Measurements from ENCODE around the gene ANKRD60. TPM values are rescaled to one million over a fixed set of nuclear protein-coding genes. Genes with fewer than 3 reads are reported as not detected.
A peak's percentile ranks its signal among the peaks of the same experiment; 100 is the strongest.

The ANKRD60 gene
- total and polyA plus RNA-seq, 4 donors, result not detected

- Histone ChIP-seq H3K4me1 (ENCODE audit: control insufficient read depth in 1 of 2, insufficient read depth in 2 of 2, low read length in 2 of 2) (no peaks in the 10 kb centered on the region), H3K4me3 (ENCODE audit: low read length in 2 of 2) (no peak overlapping the region), H3K27ac (ENCODE audit: low read depth in 1 of 2, low read length in 2 of 2) (no peak overlapping the region), H3K27me3 (ENCODE audit: control insufficient read depth in 1 of 2, insufficient read depth in 2 of 2, low read length in 1 of 2) (no peaks in the 10 kb centered on the region), H3K36me3 (ENCODE audit: control insufficient read depth in 1 of 2, insufficient read depth in 2 of 2, low read length in 1 of 2) (no peaks in the 10 kb centered on the region), H3K9me3 (ENCODE audit: control insufficient read depth, low read length) (peaks cover 2% of the 10 kb centered on the region)
- WGBS, 2 donors, result 72 to 75% methylated on average over 15 of the region's 15 CpGs
- no peak for ATAC-seq (ENCODE audit: low FRiP score)
- no peak for DNase-seq
- intact Hi-C loops (cut with DNase I), result no loop called here
Observed at GRCh38 chr20:58222446-58222845, 6.0 kb downstream of the ANKRD60 start.

- Histone ChIP-seq H3K4me3 (ENCODE audit: low read length in 2 of 2) (no peak overlapping the region), H3K9me3 (ENCODE audit: control insufficient read depth, low read length) (peaks cover 2% of the 10 kb centered on the region), H3K27ac (ENCODE audit: low read depth in 1 of 2, low read length in 2 of 2) (no peak overlapping the region), H3K36me3 (ENCODE audit: control insufficient read depth in 1 of 2, insufficient read depth in 2 of 2, low read length in 1 of 2) (no peaks in the 10 kb centered on the region), H3K4me1 (ENCODE audit: control insufficient read depth in 1 of 2, insufficient read depth in 2 of 2, low read length in 2 of 2) (no peaks in the 10 kb centered on the region), H3K27me3 (ENCODE audit: control insufficient read depth in 1 of 2, insufficient read depth in 2 of 2, low read length in 1 of 2) (no peaks in the 10 kb centered on the region)
- intact Hi-C loops (cut with DNase I), result no loop called here
- 86 to 89% methylated on average over 4 of the region's 4 CpGs for WGBS, 2 donors
- ATAC-seq (ENCODE audit: low FRiP score) (no peak), DNase-seq (no peak)
Observed at GRCh38 chr20:58219342-58219700, 9.1 kb downstream of the ANKRD60 start.

GRCh38 chr20:58218665-58219341 is 9.7 kb downstream of the ANKRD60 start:
- H3K9me3 ChIP-seq (ENCODE audit: control insufficient read depth, low read length), result peaks cover 2% of the 10 kb centered on the region
- H3K36me3 ChIP-seq (ENCODE audit: control insufficient read depth in 1 of 2, insufficient read depth in 2 of 2, low read length in 1 of 2), result no peaks in the 10 kb centered on the region
- intact Hi-C loops (cut with DNase I), result no loop called here
- peak in 1 of 2 donors; percentile 65 for DNase-seq
- no peak overlapping the region for H3K27ac ChIP-seq (ENCODE audit: low read depth in 1 of 2, low read length in 2 of 2)
- no peak overlapping the region for H3K4me3 ChIP-seq (ENCODE audit: low read length in 2 of 2)
- ATAC-seq (ENCODE audit: low FRiP score), result no peak
- no peaks in the 10 kb centered on the region for H3K27me3 ChIP-seq (ENCODE audit: control insufficient read depth in 1 of 2, insufficient read depth in 2 of 2, low read length in 1 of 2)
- WGBS, 2 donors, result 49 to 54% methylated on average over 6 of the region's 6 CpGs
- no peaks in the 10 kb centered on the region for H3K4me1 ChIP-seq (ENCODE audit: control insufficient read depth in 1 of 2, insufficient read depth in 2 of 2, low read length in 2 of 2)

GRCh38 chr20:58216334-58216733 is 12.1 kb downstream of the ANKRD60 start:
- H3K4me1 ChIP-seq (ENCODE audit: control insufficient read depth in 1 of 2, insufficient read depth in 2 of 2, low read length in 2 of 2), result no peaks in the 10 kb centered on the region
- no peaks in the 10 kb centered on the region for H3K36me3 ChIP-seq (ENCODE audit: control insufficient read depth in 1 of 2, insufficient read depth in 2 of 2, low read length in 1 of 2)
- H3K9me3 ChIP-seq (ENCODE audit: control insufficient read depth, low read length), result peaks cover 2% of the 10 kb centered on the region
- ATAC-seq (ENCODE audit: low FRiP score), result no peak
- no peaks in the 10 kb centered on the region for H3K27me3 ChIP-seq (ENCODE audit: control insufficient read depth in 1 of 2, insufficient read depth in 2 of 2, low read length in 1 of 2)
- intact Hi-C loops (cut with DNase I), result no loop called here
- no peak for DNase-seq
- no peak overlapping the region for H3K4me3 ChIP-seq (ENCODE audit: low read length in 2 of 2)
- 2 to 4% methylated on average over 4 of the region's 4 CpGs for WGBS, 2 donors
- no peak overlapping the region for H3K27ac ChIP-seq (ENCODE audit: low read depth in 1 of 2, low read length in 2 of 2)

GRCh38 chr20:58215116-58215515 is 13.3 kb downstream of the ANKRD60 start:
- Histone ChIP-seq H3K9me3 (ENCODE audit: control insufficient read depth, low read length) (peaks cover 2% of the 10 kb centered on the region), H3K27me3 (ENCODE audit: control insufficient read depth in 1 of 2, insufficient read depth in 2 of 2, low read length in 1 of 2) (no peaks in the 10 kb centered on the region), H3K36me3 (ENCODE audit: control insufficient read depth in 1 of 2, insufficient read depth in 2 of 2, low read length in 1 of 2) (no peaks in the 10 kb centered on the region), H3K27ac (ENCODE audit: low read depth in 1 of 2, low read length in 2 of 2) (no peak overlapping the region), H3K4me1 (ENCODE audit: control insufficient read depth in 1 of 2, insufficient read depth in 2 of 2, low read length in 2 of 2) (no peaks in the 10 kb centered on the region), H3K4me3 (ENCODE audit: low read length in 2 of 2) (no peak overlapping the region)
- intact Hi-C loops (cut with DNase I), result no loop called here
- 95% methylated on average over 6 of the region's 6 CpGs for WGBS, 2 donors
- ATAC-seq (ENCODE audit: low FRiP score) (no peak), DNase-seq (peak in 1 of 2 donors; percentile 40)

- intact Hi-C loops (cut with DNase I), result no loop called here
- WGBS, 2 donors, result 90 to 91% methylated on average over 8 of the region's 8 CpGs
- H3K36me3 ChIP-seq (ENCODE audit: control insufficient read depth in 1 of 2, insufficient read depth in 2 of 2, low read length in 1 of 2), result no peaks in the 10 kb centered on the region
Observed at GRCh38 chr20:58214310-58214709, 14.1 kb downstream of the ANKRD60 start.

GRCh38 chr20:58213716-58214115 is 14.7 kb downstream of the ANKRD60 start:
- Histone ChIP-seq H3K4me3 (ENCODE audit: low read length in 2 of 2) (no peak overlapping the region), H3K27me3 (ENCODE audit: control insufficient read depth in 1 of 2, insufficient read depth in 2 of 2, low read length in 1 of 2) (no peaks in the 10 kb centered on the region), H3K36me3 (ENCODE audit: control insufficient read depth in 1 of 2, insufficient read depth in 2 of 2, low read length in 1 of 2) (no peaks in the 10 kb centered on the region), H3K4me1 (ENCODE audit: control insufficient read depth in 1 of 2, insufficient read depth in 2 of 2, low read length in 2 of 2) (no peaks in the 10 kb centered on the region), H3K27ac (ENCODE audit: low read depth in 1 of 2, low read length in 2 of 2) (no peak overlapping the region), H3K9me3 (ENCODE audit: control insufficient read depth, low read length) (no peaks in the 10 kb centered on the region)
- DNase-seq (peak in 1 of 2 donors; percentile 51), ATAC-seq (ENCODE audit: low FRiP score) (no peak)
- 85 to 87% methylated on average over 5 of the region's 5 CpGs for WGBS, 2 donors
- intact Hi-C loops (cut with DNase I), result no loop called here

More at GRCh38 chr20:58214310-58214709, 14.1 kb downstream of the ANKRD60 start:
- no peaks in the 10 kb centered on the region for H3K4me1 ChIP-seq (ENCODE audit: control insufficient read depth in 1 of 2, insufficient read depth in 2 of 2, low read length in 2 of 2)
- ATAC-seq (ENCODE audit: low FRiP score) (no peak), DNase-seq (peak in 1 of 2 donors; percentile 45)
- H3K27me3 ChIP-seq (ENCODE audit: control insufficient read depth in 1 of 2, insufficient read depth in 2 of 2, low read length in 1 of 2), result no peaks in the 10 kb centered on the region
- no peak overlapping the region for H3K4me3 ChIP-seq (ENCODE audit: low read length in 2 of 2)
- peaks cover 2% of the 10 kb centered on the region for H3K9me3 ChIP-seq (ENCODE audit: control insufficient read depth, low read length)
- no peak overlapping the region for H3K27ac ChIP-seq (ENCODE audit: low read depth in 1 of 2, low read length in 2 of 2)

- intact Hi-C loops (cut with DNase I), result no loop called here
- 26 to 36% methylated on average over 8 of the region's 8 CpGs for WGBS, 2 donors
Observed at GRCh38 chr20:58213121-58213520, 15.3 kb downstream of the ANKRD60 start.

GRCh38 chr20:58212636-58213035 is 15.8 kb downstream of the ANKRD60 start:
- no peak overlapping the region for H3K4me3 ChIP-seq (ENCODE audit: low read length in 2 of 2)
- ATAC-seq (ENCODE audit: low FRiP score) (no peak), DNase-seq (peak in 1 of 2 donors; percentile 24)
- H3K27me3 ChIP-seq (ENCODE audit: control insufficient read depth in 1 of 2, insufficient read depth in 2 of 2, low read length in 1 of 2), result no peaks in the 10 kb centered on the region
- no peaks in the 10 kb centered on the region for H3K4me1 ChIP-seq (ENCODE audit: control insufficient read depth in 1 of 2, insufficient read depth in 2 of 2, low read length in 2 of 2)
- no peaks in the 10 kb centered on the region for H3K9me3 ChIP-seq (ENCODE audit: control insufficient read depth, low read length)
- 74 to 76% methylated on average over 17 of the region's 17 CpGs for WGBS, 2 donors
- no peak overlapping the region for H3K27ac ChIP-seq (ENCODE audit: low read depth in 1 of 2, low read length in 2 of 2)
- H3K36me3 ChIP-seq (ENCODE audit: control insufficient read depth in 1 of 2, insufficient read depth in 2 of 2, low read length in 1 of 2), result no peaks in the 10 kb centered on the region
- intact Hi-C loops (cut with DNase I), result no loop called here

More at GRCh38 chr20:58213121-58213520, 15.3 kb downstream of the ANKRD60 start:
- Histone ChIP-seq H3K27me3 (ENCODE audit: control insufficient read depth in 1 of 2, insufficient read depth in 2 of 2, low read length in 1 of 2) (no peaks in the 10 kb centered on the region), H3K9me3 (ENCODE audit: control insufficient read depth, low read length) (no peaks in the 10 kb centered on the region), H3K36me3 (ENCODE audit: control insufficient read depth in 1 of 2, insufficient read depth in 2 of 2, low read length in 1 of 2) (no peaks in the 10 kb centered on the region), H3K4me3 (ENCODE audit: low read length in 2 of 2) (no peak overlapping the region), H3K4me1 (ENCODE audit: control insufficient read depth in 1 of 2, insufficient read depth in 2 of 2, low read length in 2 of 2) (no peaks in the 10 kb centered on the region), H3K27ac (ENCODE audit: low read depth in 1 of 2, low read length in 2 of 2) (no peak overlapping the region)
- ATAC-seq (ENCODE audit: low FRiP score) (no peak), DNase-seq (peak in 1 of 2 donors; percentile 42)
